CD4-positive, alpha-beta T cell treated with Interleukin-15 for 1 hour (primary cell): ENCODE measurements around the gene TMEM86A.

Experiments used
- DNase-seq: peaks from one replicate; pipeline ENCODE4 v3.0.0-alpha.2; 2020

The TMEM86A gene

DNA sequence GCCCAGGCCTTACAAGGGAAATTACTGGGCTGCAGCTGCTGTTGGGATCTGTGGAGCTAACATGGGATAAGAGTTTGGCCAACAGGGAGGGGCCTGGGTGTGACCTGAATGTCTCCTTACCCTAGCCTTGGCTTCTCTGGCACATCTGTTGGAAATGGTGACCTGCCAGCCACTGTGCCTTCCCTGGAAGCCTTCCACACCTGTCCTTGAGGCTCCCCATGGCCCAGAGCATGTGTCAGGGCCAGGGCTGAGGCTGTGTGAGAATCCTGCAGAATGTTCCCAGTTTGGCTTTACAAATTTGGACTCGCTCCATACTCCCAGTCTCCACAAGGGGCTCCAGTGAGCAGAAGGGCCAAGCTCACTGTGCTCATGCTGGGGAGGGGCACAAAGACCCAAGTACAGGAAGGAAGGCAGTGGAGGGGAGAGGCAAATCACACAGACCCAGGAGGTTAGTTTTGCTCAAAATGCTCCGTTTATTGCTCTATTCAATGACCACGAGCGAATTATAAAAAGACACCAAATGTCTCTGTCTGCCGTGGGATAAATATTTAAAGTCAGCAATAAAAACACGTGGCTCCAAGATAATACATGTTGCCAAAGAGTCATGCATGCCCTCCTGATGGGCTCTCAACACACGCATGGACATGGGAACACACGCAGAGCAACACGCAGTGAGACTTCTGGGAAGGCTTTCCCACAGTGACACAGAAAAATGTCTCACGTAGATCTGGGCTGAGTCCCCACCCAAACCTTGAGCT is 29.1 kb downstream of the TMEM86A start:
- DNase-seq = peak; percentile 46

DNA sequence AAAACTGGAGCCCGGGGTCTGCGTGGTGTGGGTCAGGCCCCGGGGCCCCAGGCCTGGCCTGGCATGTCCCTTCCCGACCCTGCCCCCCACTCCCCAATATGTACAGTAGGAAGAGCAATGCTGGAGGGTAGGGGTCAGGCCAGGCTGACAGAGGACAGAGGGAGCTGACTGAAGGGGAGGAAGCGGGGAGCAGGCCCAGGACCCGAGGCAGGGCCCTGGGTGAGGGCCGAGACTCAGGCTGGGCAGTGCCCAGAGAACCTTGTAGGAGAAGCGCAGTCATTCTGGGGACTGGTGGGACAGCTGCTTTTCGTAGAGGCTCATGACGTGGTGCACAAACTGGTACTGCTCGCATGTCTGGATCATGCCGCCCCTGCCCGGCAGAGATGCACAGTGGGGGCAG is 30.1 kb downstream of the TMEM86A start:
- DNase-seq = no peak

DNA sequence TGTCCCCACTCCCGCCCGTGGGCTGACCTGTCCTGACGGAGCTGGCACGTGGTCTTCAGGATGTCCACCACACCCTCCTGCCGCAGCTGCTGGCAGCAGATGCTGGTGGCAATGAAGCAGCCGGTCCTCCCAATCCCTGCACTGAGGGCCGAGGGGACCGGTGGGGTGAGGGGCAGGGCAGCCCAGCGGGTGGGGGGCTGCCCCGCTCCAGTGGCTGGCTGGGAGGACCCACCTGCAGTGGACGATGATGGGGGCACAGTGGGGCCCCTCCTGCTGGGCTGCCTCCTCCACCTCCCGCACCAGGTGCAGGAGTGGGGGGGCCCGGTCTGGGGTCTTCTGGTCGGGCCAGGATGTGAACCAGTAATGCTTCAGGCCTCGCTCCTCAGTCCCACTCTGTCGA is 30.8 kb downstream of the TMEM86A start:
- DNase-seq = no peak

DNA sequence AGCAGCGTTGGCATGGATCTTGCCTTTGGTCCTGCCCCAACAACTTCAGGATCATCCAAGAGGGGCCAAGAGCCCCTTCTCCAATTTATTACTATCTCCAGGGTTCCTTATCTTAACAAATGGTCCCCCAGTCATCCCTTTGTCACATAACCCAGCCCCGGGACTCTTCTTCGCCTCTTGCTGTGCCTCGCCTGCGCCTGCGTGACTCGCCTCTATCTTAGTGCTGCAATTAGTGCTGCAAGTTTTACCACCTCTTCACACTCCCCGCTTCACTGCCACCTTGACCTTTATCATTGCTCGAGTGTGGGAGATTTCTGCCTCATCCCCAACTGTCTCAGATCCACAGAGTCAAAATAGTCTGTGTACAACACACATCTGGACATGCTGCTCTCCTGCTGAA is 31.4 kb downstream of the TMEM86A start:
- no peak for DNase-seq

DNA sequence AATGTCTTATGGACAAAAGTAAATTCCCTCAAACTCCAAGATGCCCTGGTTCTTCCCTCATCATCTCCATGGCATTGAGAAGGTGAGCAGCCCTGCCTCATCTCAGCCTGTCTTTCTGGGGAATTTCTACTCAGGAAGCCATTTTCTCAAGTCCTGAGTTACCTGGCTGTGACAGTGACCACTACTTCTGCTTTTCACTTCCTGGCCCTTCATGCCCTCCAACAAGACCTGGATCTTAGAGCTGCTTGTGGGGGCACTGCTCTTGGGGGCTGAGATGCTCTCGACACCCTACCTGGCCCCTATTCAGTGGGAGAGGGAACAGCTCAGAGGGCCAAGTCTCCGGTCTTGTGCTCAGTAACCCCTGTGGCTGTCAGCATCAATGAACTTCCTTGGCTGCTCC is 32.9 kb downstream of the TMEM86A start:
- DNase-seq = no peak

DNA sequence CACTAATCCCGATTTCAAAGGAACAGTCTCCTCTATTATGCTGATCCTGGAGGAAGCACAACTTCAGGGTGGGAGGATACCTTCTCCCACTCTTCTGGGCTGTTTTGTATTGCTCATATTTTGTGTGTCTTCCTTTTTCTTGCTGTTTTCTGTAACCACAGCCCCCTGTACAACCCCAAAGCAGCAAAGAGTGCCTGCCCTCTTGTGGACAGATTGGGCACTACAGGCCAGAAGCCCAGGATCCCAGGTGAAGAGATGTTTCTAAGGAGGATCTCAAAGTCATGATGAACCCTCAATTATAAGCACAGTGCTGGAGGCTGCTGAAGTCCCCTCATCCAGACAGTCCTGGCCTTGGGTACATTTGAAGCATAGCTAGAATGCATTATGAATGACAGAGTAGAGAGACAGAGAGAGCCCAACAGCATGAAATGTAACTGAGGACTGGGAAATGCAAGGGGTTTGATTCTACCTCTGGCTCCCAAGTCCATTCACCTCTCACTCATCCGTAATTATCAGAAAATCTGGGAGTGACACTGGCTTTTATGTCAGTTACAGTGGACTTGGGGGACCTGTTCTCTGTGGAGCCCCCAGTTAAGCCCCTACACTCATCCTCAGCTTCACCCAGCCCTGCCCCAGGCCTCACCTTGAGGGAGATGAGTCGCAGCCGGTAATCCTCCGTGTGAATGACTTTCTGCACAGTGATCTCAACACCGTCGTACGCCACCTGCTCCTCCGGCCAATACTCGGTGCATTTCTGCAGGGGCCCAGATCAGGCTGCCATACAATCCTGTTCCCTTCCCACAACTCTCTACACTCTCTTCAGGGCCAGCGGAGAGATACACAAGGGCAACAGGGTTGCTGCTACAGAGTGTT is 33.6 kb downstream of the TMEM86A start:
- peak; percentile 55 for DNase-seq

DNA sequence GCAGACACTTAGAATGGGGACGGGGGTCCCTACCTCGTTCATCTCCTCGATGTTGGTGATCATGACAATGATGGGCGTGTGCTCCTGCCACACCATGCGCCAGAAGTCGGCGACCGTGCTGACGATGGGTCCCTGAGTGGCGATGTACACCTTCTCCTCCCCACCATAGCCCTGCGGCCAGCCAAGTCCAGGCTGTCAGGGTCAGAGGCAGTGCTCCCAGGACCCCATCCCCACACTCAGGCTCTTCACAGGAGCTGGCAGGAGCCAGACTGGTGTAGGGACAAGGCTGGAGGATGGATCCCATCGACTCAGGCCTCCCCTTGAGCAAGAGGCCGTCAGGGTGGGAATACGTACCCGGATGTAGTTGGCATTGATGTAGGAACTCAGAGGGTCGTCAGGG is 34.6 kb downstream of the TMEM86A start:
- no peak for DNase-seq

DNA sequence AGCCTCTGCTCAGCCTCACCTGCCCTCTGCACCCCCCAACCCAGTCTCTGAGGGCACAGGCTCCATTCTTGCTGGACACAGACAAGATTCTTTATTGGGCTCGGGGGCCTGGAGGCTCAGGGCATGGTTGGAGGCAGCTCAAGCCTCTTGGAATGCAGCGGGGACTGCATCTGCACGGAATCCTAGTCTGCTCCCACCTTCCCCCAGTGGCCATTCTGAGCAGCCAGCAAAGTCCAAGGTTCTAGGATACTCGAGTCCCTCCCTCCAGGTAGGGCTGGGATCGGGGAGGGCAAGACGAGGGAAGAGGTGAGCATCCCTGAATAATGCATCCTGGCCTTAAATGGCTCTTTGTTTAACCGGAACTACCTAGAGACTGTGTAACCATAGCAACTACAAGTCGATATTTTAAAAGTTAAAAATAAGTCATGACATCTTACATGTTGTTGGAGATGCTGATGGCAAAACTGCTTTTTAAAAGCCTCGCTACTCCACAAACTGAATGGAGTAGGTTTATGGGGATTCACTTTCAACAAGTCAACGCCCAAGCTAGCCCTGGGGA is 38.1 kb downstream of the TMEM86A start:
- DNase-seq = no peak

DNA sequence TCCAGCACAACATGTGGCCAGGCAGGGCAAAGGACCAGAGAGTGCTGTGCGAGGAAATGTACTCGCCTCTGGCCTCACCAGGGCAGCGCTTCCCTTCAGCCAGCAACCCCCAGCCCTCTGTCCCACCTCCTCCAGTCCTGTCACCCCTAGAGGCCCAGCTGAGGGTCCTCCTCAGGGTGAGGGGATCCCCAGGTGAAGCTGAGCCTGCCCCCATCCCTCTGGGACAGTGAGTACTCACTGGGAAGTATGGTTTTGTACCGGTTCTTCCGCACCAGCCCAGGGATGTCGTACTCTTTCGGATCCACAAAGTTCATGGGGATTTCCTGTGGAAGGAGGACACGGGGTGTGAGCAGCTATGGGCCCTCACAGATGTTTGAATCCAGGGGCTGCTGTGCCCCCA is 39.1 kb downstream of the TMEM86A start:
- no peak for DNase-seq

DNA sequence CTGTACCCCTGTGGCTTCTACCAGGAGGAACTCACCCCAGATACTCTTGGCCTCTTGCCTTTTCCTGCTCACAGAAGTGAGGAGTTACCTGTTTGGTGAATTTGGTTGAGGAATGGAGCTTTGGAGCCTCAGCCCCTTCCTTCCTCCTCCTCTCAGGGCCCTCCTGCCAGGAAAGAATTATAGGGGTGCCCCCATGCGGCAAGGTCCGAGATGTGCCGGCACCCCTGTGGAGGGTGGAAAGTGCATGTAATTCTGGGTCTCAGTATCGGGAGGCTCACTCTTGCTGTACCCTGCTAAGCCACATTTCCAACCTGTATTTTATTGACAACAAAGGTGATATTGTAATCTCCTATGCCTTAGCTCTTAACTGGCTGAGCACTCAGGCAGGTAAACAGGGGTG is 41.1 kb downstream of the TMEM86A start:
- DNase-seq = no peak

DNA sequence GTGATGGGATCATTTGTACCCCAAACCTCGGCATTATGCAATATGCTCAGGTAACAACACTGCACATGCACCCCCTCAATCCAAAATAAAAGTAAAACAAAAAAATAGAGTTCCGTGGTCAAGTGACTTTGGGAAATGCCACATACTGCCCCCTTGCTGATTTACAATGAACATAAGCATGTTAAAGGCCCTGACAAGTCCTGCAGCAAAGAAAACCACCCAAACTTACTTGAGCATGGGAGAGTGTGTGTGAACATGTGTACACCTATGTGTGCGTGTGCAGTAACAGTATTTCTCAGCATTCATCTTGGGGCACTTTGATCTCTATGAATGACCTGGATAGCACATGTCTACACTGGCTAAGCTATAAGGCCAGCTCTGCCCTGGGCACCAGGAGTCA is 43.2 kb downstream of the TMEM86A start:
- DNase-seq = no peak

DNA sequence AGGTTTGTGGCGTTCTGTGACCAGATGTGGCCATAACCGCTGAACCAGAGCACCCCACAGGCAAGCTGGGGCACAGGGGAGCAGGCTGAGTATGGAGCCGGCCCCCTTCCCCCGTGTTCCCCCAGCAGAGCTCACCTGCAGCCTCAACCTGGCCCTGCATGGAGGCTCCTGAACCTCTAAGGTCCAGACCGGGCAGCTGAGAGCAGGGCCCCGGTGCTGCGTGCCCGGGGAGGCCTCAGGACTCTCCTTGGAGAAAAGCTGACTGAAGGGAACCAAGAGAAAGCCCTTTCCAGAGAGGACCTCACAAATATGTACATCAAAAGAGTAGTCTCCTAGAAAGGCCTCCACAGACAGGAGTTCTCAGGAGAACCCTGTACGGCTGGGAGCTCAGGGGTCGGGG is 44.8 kb downstream of the TMEM86A start:
- DNase-seq = no peak

DNA sequence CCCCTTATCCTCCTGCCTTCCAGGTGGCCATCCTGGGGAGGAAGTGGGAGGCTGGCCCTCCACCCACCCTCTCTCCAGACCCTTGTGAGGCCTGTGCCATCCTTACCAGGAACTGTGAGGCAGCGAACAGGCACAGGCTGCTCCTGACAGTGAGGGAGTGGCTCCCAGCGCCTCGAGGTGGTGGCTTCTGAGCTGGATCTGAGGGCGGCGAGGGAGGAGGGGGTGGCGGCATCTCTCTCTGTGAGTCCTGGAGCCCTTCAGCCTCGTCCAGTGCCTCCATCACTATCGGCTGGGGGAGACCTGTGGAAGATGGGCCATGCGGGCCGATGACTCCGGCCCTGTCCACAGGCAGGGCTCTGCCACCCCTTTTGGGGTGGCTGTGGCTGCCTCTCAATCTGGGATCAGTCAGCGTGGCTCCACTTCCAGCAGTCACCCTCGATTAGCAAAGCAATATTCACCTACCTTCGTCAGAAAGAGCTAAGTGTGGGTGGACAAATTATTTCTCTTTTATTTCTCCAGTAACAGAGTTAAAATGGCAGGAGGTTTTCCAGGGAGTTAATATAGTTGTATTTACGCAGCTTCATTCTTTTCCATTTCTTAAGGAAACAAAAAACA is 45.4 kb downstream of the TMEM86A start:
- DNase-seq = no peak

DNA sequence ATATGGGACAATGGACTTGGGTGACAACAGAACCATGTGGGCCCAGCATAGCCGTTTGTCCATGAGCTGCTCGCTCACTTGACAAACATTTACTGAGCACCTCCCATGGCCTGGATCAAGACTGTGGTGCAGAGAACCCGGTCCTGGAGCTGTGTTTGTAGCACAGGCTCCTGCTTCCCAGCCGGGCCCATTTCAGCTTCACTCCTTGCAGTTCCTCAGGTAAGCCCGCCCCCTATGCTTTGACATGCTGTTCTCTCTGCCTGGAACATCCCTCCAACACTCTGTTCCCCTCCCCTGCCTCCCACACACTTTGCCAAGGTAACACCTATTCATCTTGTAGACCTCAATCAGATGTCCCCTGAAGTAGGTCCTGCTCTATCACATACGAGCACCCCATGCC is 46.7 kb downstream of the TMEM86A start:
- DNase-seq = no peak

DNA sequence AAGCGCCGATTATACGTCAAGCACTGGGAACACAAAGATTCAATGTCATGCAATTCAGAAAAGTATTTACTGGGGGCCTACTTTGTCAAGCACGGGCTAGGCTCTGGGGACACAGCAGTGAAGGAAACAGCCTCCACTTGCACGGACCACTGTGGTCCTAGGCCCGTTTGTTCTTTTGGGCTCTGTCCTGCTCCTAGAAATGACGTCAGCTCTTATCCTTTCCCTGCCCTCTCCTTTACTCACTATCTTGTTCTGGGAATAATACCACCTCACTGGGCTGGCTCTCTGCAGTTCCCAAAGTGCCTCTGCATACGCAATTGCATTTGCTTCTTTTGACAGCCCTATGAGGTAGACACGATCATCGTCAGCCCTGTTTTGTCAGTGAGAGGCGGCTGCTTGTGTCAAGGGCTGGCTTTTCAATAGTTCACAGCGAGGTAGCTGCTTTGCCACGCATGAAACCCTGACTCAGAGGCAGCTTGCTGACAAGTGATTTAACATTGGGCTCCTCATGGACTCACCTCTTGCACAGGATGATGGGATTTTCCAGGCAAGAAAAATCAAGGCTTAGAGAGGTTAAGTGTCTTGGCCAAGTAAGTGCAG is 50.3 kb downstream of the TMEM86A start:
- no peak for DNase-seq

DNA sequence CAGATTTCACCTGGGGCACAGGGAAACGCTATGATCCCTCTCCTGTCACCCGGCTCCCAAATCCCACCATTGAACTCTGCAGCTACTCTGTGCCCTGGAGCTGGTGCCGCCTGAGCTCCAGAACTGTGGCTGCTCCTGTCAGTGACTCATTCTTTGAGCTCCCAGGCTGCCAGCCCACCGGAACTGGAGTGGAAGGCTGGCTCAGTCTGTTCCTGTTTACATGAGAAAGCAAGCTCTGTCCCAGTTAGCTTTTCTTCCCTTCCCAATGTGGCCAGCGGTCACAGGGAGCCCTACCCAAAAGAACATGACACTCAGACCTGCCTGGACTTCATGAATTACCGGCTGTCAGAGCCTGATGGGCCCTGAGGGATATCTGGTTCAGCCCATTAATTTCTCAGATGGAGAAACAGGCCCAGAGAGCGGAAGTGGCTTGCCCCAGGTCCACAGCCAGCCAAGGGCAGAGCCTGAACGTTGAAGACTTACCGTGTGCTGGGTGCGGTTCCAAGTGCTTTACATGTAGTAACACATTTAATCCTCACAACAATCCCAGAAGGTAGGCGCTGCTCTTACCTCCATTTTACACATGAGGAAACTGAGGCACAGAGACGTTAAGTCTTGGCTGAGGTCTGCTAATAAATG is 51.2 kb downstream of the TMEM86A start:
- no peak for DNase-seq

DNA sequence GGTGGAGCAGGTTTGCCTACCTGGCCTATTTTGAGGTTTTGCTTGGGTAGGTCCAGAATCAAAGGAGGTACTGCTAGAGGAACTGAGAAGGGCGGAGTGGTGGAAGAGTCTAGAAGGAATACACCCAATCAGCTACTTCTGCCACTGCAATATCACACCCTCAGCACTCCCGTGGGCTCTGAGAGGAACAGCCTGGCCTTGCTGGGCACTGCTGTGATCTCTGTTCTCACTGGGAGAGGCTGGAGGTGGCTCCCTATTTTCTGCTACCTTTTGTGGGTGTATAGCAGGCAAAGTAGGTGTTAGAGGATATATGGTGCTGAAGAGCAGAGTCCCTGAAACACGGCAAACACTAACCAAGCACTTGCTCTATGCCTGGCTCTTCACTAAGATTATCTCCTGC is 52.4 kb downstream of the TMEM86A start:
- no peak for DNase-seq

DNA sequence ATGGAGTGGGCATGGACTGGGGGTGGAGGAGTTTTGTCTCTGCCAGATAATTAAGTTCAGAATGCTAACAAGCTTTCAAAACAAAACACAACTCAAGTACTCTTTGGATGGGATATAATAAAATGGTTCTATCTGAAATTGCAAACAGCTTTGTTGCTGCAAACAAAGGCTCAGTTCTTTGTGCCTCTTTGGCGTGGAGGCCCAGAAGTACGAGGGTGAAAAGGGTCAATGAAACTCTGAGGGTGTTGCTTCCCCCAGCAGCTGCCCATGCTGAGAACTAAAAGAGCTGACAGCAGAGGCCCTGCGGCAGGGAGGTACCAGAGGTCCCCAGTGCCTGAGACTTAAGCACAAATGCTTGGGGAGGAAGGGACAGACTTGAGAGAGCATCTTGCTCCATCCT is 53.9 kb downstream of the TMEM86A start:
- no peak for DNase-seq

DNA sequence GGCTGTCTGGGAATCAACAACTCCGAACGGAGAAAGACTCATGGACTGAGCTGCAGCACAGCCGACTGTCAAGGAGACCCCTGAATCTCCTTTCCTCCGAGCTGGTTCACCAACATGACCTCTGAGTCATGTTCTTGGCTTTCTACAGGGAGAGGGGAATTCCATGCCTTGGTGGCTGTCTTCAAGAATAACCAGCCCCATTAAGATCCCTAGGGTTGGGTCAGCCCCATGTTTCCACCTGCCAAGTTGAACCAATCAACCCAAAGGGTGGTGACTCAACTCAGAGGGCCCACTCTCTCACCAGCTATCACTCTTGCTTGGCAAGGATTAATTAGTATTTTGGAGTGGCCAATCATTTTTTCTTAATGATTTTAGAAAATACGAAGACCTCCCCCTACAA is 55.7 kb downstream of the TMEM86A start:
- no peak for DNase-seq
